NCI-H226 (cell line): ENCODE data around the gene DCAF11.
"Not testable (repeated sequence)": the region's sequence is repeated elsewhere in the genome, so short reads cannot be mapped to it uniquely, and the experiment has no call there.

ENCODE experiments used
- DNase-seq: peaks from one replicate; pipeline ENCODE4 v3.0.0-alpha.2; 2015

The DCAF11 gene

GRCh38 chr14:24098229-24098926 is 16.2 kb upstream of the DCAF11 start:
- DNase-seq, result no peak

GRCh38 chr14:24098927-24099813 is 15.4 kb upstream of the DCAF11 start:
- DNase-seq, result no peak

GRCh38 chr14:24100197-24100981 is 14.2 kb upstream of the DCAF11 start:
- no peak for DNase-seq

- DNase-seq, result no peak
These were observed 13.5 kb upstream of the DCAF11 start for GRCh38 chr14:24100982-24101494.

GRCh38 chr14:24102357-24103048 is 12.1 kb upstream of the DCAF11 start:
- no peak for DNase-seq

GRCh38 chr14:24103451-24103850 is 11.1 kb upstream of the DCAF11 start:
- no peak for DNase-seq

- not testable (repeated sequence) for DNase-seq
These were observed 8.9 kb upstream of the DCAF11 start for GRCh38 chr14:24105609-24106239.

GRCh38 chr14:24106672-24107271 is 7.8 kb upstream of the DCAF11 start:
- no peak for DNase-seq

- DNase-seq, result no peak
These were observed 6.2 kb upstream of the DCAF11 start for GRCh38 chr14:24108336-24108874.

GRCh38 chr14:24110060-24110459 is 4.5 kb upstream of the DCAF11 start:
- DNase-seq, result no peak

GRCh38 chr14:24110523-24110922 is 4.1 kb upstream of the DCAF11 start:
- DNase-seq, result no peak

- DNase-seq, result no peak
These were observed 1.2 kb upstream of the DCAF11 start for GRCh38 chr14:24113379-24113800.

GRCh38 chr14:24113801-24114531 is 611 bp upstream of the DCAF11 start:
- DNase-seq, result peak; percentile 80

- DNase-seq, result no peak
These were observed 998 bp downstream of the DCAF11 start for GRCh38 chr14:24115422-24116127.

- DNase-seq, result no peak
These were observed 1.7 kb downstream of the DCAF11 start for GRCh38 chr14:24116128-24116814.

GRCh38 chr14:24117179-24117578 is 2.6 kb downstream of the DCAF11 start:
- DNase-seq, result no peak

GRCh38 chr14:24119691-24120090 is 5.1 kb downstream of the DCAF11 start:
- DNase-seq, result no peak

GRCh38 chr14:24121210-24121609 is 6.6 kb downstream of the DCAF11 start:
- no peak for DNase-seq

GRCh38 chr14:24122416-24122815 is 7.8 kb downstream of the DCAF11 start:
- DNase-seq, result no peak
